ENCODE results near the gene ERC1. TPM values are rescaled to one million over a fixed set of nuclear protein-coding genes. Genes with fewer than 3 reads are reported as not detected.

ERC1 gene
- total RNA-seq, 1 donor from 2014 or later = 56.5 TPM

DNA sequence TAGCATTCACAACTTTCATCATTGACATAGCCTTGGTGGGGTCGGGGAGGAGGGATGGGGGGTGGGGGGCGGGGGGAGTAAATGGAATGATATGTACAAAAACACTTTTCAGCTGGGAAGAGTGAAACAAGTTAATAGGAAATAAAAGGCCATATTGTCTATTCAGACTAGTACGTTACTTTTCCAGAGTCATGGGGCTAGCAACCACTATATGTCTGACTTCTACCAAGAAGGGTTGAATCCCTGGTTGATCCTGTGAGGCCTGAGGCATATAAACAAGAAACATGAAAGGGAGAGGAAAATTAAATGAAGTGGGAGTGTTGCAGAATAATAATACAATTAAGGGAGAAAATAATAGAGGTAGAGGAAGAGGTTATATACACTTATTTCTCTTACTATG is 225.5 kb downstream of the ERC1 start:
- Histone ChIP-seq H3K27ac (no peak overlapping the region), H3K4me3 (no peak overlapping the region), H3K36me3 (no peaks in the 10 kb centered on the region), H3K9me3 (no peaks in the 10 kb centered on the region), H3K4me1 (peaks cover 39% of the 10 kb centered on the region), H3K27me3 (no peaks in the 10 kb centered on the region)
- no peak for TF ChIP-seq POLR2A (IDR thresholded peaks at IDR 0.05)
- TF ChIP-seq, protein P1, sequence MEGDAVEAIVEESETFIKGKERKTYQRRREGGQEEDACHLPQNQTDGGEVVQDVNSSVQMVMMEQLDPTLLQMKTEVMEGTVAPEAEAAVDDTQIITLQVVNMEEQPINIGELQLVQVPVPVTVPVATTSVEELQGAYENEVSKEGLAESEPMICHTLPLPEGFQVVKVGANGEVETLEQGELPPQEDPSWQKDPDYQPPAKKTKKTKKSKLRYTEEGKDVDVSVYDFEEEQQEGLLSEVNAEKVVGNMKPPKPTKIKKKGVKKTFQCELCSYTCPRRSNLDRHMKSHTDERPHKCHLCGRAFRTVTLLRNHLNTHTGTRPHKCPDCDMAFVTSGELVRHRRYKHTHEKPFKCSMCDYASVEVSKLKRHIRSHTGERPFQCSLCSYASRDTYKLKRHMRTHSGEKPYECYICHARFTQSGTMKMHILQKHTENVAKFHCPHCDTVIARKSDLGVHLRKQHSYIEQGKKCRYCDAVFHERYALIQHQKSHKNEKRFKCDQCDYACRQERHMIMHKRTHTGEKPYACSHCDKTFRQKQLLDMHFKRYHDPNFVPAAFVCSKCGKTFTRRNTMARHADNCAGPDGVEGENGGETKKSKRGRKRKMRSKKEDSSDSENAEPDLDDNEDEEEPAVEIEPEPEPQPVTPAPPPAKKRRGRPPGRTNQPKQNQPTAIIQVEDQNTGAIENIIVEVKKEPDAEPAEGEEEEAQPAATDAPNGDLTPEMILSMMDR (IDR thresholded peaks at IDR 0.05) = no peak
- TF ChIP-seq POLR2AphosphoS5 (IDR thresholded peaks at IDR 0.05; ENCODE audit: insufficient read depth in 1 of 2, low read depth in 1 of 2) = no peak
- intact Hi-C loops (cut with DNase I) = no loop called here
- DNase-seq (ENCODE audit: extremely low spot score in 2 of 2) = no peak

DNA sequence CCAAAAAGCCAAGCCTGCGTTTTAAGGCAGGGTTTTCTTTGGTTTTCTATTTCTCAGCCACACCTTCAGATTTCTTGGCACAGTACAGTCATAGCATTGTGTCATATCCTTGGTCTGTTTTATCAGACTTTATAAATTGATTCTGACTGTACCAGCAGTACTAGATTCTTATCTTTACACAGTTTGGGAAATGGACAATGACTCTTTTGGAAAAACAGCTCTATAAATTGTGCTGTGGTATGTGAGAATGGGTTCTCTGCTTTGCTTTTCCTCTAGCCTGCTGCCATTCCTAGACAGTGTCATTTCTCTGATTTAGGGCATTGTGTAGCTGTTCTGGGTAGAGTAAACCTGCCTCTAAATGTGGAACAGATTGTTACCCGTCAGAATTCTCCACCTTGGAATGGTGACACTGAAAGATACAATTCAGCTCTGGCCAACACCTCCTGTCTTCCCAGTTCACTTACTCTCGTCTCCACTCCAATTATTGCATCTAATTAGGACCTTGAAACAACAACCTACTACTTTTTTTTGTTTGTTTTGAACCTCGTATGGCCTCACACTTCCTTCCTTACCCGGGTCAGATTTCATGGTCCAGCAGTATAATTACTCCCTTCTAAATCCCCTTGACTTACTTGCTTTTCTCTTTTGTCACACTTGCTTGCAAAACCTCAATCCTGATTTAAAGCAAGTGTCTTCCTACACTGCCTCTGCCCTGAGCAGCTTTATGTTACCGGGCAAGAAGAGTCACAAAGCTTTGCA is 226.3 kb downstream of the ERC1 start:
- H3K4me1 ChIP-seq = peaks cover 39% of the 10 kb centered on the region
- H3K27me3 ChIP-seq = no peaks in the 10 kb centered on the region
- intact Hi-C loops (cut with DNase I) = no loop called here
- H3K9me3 ChIP-seq = no peaks in the 10 kb centered on the region
- peak overlapping the region; percentile 47 for H3K27ac ChIP-seq
- peak in 1 of 2 donors; percentile 72 for TF ChIP-seq POLR2AphosphoS5 (IDR thresholded peaks at IDR 0.05; ENCODE audit: insufficient read depth in 1 of 2, low read depth in 1 of 2)
- no peak for TF ChIP-seq POLR2A (IDR thresholded peaks at IDR 0.05)
- H3K36me3 ChIP-seq = no peaks in the 10 kb centered on the region
- DNase-seq (ENCODE audit: extremely low spot score in 2 of 2) = no peak
- H3K4me3 ChIP-seq = no peak overlapping the region

DNA sequence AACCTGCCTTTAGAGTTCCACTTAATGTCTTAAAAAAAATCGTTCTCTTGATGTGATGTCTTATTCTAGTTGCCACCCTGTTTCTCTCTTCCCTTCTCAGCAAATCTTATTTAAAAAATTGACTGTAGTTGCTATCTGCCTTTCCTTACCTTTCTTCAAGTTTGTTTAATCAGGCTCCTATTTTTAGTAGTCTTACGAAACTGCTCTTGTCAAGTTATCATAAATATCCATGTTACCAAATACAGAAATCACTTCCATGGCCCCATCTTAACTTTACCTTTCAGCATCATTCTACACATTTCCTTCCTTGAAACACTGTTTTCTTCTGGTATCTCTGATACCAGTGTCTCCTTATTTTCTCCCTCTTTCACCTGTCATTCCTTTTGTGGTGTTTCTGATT is 227.3 kb downstream of the ERC1 start:
- TF ChIP-seq POLR2AphosphoS5 (IDR thresholded peaks at IDR 0.05; ENCODE audit: insufficient read depth in 1 of 2, low read depth in 1 of 2) (no peak), POLR2A (IDR thresholded peaks at IDR 0.05) (no peak)
- TF ChIP-seq, protein P1 (IDR thresholded peaks at IDR 0.05) = no peak
- Histone ChIP-seq H3K4me1 (peaks cover 39% of the 10 kb centered on the region), H3K4me3 (no peak overlapping the region), H3K27me3 (no peaks in the 10 kb centered on the region), H3K9me3 (no peaks in the 10 kb centered on the region), H3K27ac (peak overlapping the region; percentile 47), H3K36me3 (no peaks in the 10 kb centered on the region)
- DNase-seq (ENCODE audit: extremely low spot score in 2 of 2) = no peak
- intact Hi-C loops (cut with DNase I) = no loop called here

DNA sequence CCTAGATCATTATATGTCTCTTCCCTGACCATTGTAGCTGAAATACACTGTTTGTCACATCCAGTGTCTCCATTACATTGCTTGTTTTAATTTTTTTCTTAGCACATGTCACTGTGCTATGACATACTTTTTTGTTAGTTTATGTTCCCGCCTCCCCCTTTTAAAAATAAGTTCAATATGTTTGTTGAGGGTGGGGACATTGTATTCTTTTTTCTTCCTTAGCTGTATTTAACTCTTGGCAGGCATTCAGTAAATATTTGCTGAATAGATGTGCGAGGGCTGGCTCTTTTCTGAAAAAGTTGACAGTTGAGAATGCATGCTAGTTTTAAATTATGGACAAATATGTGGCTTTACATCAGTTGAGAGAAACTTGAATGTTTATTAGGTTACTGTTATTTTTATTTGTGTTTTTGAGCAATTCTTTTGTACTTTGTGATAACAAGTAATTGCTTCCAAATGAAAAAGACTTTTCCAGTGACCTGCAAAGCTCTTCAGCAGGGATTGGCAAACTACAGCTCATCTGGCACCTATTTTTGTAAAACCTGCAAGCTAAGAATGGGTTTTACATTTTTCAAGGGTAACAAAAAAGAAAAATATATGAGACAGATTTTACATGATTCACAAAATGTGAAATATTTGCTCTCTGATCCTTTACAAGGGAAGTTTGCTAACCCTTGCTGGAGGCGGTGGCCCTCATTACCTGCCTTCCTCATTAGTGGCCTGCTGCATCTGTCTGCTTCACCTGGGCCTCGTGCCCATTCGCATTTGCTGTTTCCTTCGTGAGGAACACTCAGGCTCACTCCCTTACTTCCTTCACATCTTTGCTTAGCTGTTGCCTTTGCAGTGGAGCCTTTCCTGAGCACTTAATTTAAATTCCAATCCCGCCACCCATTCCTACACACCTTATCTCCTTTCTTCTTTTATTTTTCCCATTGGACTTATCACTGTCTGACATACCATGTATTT is 229.4 kb downstream of the ERC1 start:
- H3K36me3 ChIP-seq = no peaks in the 10 kb centered on the region
- H3K27ac ChIP-seq = peak overlapping the region; percentile 2
- peaks cover 39% of the 10 kb centered on the region for H3K4me1 ChIP-seq

More for the DNA sequence above, 229.4 kb downstream of the ERC1 start:
- TF ChIP-seq POLR2AphosphoS5 (IDR thresholded peaks at IDR 0.05; ENCODE audit: insufficient read depth in 1 of 2, low read depth in 1 of 2) = no peak
- TF ChIP-seq, protein P1 (IDR thresholded peaks at IDR 0.05) = no peak
- Histone ChIP-seq H3K4me3 (no peak overlapping the region), H3K27me3 (no peaks in the 10 kb centered on the region), H3K9me3 (no peaks in the 10 kb centered on the region)
- DNase-seq (ENCODE audit: extremely low spot score in 2 of 2) = no peak
- intact Hi-C loops (cut with DNase I) = no loop called here

Data from vagina (tissue), 2 donors.